HG02642 (cell line): ENCODE results near the gene HLCS.
"Not testable (repeated sequence)": the region's sequence is repeated elsewhere in the genome, so short reads cannot be mapped to it uniquely, and the experiment has no call there.

ENCODE experiments used
- ATAC-seq: cut with Tn5 transposase; IDR thresholded peaks from one replicate; pipeline ENCODE4 v1.9.1; 2021; ENCODE audit warnings: mild to moderate bottlenecking; ENCODE audit not compliant: unreplicated experiment, poor library complexity

Gene HLCS

DNA sequence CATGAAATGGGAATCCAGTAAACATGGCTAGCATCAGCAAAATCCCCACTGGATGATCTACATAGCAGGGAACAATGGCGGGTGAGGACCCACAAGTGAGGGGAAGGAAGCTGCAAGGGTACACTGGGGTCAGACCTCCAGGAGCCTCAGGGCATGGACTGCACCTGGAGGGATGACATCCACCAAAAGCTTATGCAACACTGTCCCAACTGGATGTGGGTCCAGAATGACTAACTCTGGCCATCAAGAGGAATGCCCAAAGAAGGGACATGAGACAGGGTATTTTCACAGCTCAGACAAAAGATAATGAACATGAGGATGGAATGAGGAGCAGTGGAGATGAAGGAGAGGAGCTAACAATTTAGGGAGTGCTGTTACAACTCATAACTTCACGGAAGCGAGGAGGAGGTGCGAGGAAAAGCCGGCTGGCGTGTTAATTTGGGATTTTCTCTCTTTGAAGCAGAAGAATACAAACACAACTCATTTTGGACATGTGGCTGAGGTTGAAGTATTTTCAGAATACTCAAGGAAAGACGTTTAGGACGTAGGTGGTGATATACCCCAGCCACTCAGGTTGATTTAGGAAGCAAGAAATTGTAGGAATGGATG is 5.7 kb downstream of the HLCS start:
- no peak for ATAC-seq

DNA sequence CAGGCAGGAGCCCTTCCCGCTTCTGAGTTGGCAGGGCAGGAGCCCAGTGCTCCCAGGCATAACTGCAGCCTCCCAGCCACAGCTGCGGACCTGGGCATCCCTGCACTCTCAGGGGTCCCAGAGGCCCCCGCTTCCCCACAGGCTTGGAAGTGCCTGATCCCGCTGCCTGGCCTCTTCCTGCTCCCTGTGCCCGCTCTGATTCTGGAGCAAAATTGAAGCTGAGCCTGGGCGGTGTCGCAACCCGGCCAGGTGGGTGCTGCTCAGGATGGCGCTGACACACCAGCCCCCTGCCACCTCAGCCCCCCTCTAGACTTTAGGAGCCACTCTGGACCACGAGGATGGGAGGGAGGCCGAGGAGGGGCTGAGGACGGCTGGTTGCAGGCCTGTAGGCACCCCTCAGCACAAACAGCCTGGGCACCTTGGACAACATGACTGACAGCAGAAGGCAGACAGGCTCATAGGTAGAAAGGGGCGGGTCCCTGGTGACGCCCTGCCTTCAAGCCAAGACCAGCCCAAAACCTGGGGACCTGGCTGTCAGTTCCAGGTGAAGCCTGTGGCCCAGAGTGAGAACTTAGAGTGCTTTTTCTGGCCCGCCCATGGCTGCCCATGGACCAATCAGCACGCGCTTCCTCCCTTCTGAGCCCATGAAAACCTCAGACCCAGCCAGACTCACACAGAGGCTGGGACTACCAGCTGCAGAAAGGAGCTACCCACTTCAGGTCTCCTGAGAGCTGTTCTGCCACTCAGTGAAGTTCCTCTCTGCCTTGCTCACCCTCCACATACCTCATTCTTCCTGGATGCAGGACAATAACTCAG is 7.2 kb downstream of the HLCS start:
- no peak for ATAC-seq

DNA sequence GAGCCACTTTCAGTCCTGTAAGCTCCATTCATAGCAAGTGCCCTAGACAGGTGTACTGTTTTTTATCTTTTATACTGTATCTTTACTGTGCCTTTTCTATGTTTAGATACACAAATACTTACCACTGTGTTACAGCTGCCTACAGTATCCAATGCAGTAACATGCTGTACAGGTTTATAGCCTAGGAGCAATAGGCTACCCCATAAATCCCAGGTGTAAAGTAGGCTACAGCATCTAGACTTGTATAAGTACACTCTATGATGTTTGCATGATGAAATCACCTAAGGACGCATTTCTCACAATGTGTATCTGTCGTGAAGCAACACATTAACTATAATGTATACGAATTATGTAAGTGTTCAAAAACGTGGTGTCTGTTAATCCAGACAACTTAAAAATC is 10.7 kb downstream of the HLCS start:
- ATAC-seq: no peak

GRCh38 chr21:36952331-36952730 is 14.1 kb downstream of the HLCS start:
- not testable (repeated sequence) for ATAC-seq

- ATAC-seq: no peak
Measured at GRCh38 chr21:36949171-36950141, 17.0 kb downstream of the HLCS start.

- ATAC-seq: no peak
Measured at GRCh38 chr21:36948686-36949085, 17.8 kb downstream of the HLCS start.

- ATAC-seq: no peak
Measured at GRCh38 chr21:36946949-36947356, 19.5 kb downstream of the HLCS start.

- no peak for ATAC-seq
Measured at GRCh38 chr21:36945496-36946138, 20.9 kb downstream of the HLCS start.

GRCh38 chr21:36936361-36937135 is 29.9 kb downstream of the HLCS start:
- no peak for ATAC-seq

GRCh38 chr21:36934864-36935420 is 31.5 kb downstream of the HLCS start:
- no peak for ATAC-seq

DNA sequence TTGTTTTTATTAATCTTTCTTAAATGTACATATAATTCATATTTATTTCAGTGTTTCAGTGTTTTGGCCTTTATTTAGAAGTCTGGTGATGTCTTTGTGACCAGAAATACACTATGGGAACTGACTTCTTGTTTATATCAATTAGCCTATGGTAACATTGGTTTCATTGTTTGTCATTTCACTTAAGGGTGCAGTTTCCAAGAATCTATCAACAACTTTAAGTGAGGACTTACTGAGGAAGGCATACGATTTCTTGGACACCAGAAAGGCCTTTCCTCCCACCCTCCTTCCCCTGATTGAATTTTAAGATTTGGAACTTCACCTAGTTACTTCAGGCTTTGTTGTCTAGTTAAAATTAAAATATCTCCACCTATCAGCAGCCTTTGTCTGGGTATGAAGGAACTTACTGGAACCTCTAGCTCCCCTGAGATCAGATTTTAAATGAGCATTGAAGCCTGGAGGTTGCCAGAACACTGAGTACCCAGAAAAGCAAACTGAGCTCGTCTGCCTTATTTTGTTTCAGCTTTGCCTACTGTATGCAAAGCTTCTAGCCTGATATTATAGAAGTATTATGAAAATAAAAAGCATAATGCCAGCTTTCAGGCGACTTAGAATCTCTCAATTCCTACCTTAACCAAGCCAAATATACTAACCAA is 34.2 kb downstream of the HLCS start:
- ATAC-seq: no peak

DNA sequence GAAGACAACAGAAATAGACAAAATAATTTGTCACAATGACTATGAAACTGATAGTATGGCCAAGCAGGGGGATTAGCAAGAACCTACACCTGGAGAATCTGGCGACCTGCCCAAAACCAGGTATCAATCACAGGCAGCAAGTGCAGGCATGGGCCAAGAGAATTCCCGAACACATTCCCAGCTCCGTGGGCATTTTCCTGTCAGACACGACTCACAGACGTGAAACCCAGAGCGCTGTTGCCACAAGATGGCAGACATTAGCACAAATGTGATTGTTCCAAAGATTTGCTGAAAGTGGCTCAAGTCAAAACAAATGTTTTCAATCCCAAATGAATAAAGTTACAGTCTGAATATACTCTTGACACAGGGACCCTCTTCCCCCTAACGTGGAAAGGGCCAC is 36.8 kb downstream of the HLCS start:
- no peak for ATAC-seq

DNA sequence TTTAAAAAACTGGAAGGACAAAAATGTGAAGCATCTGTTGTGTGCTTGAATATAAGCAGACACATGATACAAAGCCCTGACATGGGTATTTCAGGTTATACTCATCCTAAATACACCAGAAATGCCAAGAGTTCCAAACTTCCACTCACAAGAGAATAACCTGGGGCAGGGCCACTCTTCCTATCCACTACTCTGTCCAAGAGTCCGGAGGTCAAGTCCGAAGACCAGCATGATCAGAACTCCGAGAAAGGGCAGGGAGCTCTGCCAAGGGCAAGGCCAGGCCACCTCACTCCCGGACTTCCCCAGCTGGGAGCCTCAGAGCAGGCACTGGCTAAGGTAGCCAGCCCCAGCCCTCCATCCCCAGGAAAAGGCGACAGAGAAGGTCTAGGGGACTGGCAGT is 37.5 kb downstream of the HLCS start:
- no peak for ATAC-seq

- ATAC-seq: no peak
Measured at GRCh38 chr21:36927719-36928117, 38.8 kb downstream of the HLCS start.

- no peak for ATAC-seq
Measured at GRCh38 chr21:36926989-36927718, 39.3 kb downstream of the HLCS start.

GRCh38 chr21:36923270-36923669 is 43.2 kb downstream of the HLCS start:
- ATAC-seq: no peak

GRCh38 chr21:36922861-36923260 is 43.6 kb downstream of the HLCS start:
- ATAC-seq: no peak

DNA sequence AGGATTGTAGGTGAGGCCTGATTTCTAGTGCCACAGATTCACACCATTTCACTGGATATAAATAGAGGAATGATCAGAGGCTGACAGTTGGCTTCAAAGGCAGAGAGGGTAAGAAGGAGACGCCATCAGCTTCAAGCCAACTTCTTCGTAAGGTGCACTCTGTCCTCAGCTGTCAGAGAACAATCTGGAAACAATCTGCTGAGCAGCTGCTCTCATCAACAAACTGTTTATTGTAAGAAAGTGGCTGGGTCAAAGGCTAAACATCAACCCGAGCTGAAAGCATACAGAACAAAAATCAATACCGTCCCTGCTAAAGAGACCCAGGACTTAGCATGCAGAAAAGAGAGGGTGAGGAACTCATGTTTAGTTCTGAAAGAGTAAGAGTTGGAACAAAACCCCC is 48.2 kb downstream of the HLCS start:
- ATAC-seq: no peak
